Measurements from ENCODE around the gene HS3ST5.
"Not testable (repeated sequence)": the region's sequence is repeated elsewhere in the genome, so short reads cannot be mapped to it uniquely, and the experiment has no call there.

Gene HS3ST5

GRCh38 chr6:114080891-114081510 lies 261.8 kb downstream of the HS3ST5 start:
- H3K4me1 ChIP-seq (ENCODE audit: control insufficient read depth in 1 of 2, insufficient read depth in 1 of 2, low read depth in 1 of 2, low read length in 1 of 2), result no peaks in the 10 kb centered on the region
- TF ChIP-seq, protein P1, sequence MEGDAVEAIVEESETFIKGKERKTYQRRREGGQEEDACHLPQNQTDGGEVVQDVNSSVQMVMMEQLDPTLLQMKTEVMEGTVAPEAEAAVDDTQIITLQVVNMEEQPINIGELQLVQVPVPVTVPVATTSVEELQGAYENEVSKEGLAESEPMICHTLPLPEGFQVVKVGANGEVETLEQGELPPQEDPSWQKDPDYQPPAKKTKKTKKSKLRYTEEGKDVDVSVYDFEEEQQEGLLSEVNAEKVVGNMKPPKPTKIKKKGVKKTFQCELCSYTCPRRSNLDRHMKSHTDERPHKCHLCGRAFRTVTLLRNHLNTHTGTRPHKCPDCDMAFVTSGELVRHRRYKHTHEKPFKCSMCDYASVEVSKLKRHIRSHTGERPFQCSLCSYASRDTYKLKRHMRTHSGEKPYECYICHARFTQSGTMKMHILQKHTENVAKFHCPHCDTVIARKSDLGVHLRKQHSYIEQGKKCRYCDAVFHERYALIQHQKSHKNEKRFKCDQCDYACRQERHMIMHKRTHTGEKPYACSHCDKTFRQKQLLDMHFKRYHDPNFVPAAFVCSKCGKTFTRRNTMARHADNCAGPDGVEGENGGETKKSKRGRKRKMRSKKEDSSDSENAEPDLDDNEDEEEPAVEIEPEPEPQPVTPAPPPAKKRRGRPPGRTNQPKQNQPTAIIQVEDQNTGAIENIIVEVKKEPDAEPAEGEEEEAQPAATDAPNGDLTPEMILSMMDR (IDR thresholded peaks at IDR 0.05), result no peak
- H3K4me3 ChIP-seq (ENCODE audit: low read depth in 1 of 2, low read length in 1 of 2), result no peak overlapping the region
- no peak overlapping the region for H3K27ac ChIP-seq
- H3K9me3 ChIP-seq, result no peaks in the 10 kb centered on the region
- H3K27me3 ChIP-seq, result no peaks in the 10 kb centered on the region
- H3K36me3 ChIP-seq, result no peaks in the 10 kb centered on the region

DNA sequence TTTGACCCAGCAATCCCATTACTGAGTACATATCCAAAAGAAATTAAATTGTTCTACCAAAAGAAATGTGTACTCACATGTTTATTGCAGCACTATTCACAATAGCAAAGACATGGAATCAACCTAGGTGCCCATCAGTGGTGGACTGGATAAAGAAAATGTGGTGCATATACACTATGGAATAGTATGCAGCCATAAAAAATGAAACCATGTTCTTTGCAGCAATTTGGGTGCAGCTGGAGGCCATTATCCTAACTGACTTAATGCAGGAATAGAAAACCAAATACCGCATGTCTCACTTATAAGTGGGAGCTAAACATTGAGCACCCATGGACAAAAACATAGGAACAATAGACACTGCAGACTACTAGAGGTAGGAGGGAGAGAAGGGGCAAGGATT lies 262.4 kb downstream of the HS3ST5 start:
- H3K4me1 ChIP-seq (ENCODE audit: control insufficient read depth in 1 of 2, insufficient read depth in 1 of 2, low read depth in 1 of 2, low read length in 1 of 2); H3K4me3 ChIP-seq (ENCODE audit: low read depth in 1 of 2, low read length in 1 of 2); H3K36me3 ChIP-seq; H3K27me3 ChIP-seq; H3K9me3 ChIP-seq; H3K27ac ChIP-seq: not testable (repeated sequence)

DNA sequence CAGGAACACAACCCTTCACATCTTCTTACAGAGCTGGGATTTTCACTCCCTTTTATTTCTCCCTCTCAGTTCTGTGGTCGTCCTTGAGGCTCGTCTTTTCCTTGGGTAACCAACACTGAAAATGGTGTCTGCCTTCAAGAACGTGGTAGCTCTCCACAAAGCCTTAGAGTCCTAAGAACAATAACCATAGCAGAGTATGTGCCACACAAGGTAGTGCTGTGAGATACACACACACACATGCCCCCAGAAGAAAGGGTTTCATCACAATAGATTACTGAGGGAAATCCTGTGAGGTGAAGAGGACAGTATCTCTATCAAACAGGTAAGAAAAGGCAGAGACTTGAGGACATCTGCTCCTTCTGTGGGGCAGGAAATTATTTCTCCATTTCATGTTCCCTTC lies 267.0 kb downstream of the HS3ST5 start:
- Histone ChIP-seq H3K36me3 (no peaks in the 10 kb centered on the region), H3K27me3 (no peaks in the 10 kb centered on the region), H3K4me1 (ENCODE audit: control insufficient read depth in 1 of 2, insufficient read depth in 1 of 2, low read depth in 1 of 2, low read length in 1 of 2) (no peaks in the 10 kb centered on the region), H3K4me3 (ENCODE audit: low read depth in 1 of 2, low read length in 1 of 2) (no peak overlapping the region), H3K27ac (no peak overlapping the region), H3K9me3 (no peaks in the 10 kb centered on the region)
- TF ChIP-seq, protein P1 (IDR thresholded peaks at IDR 0.05), result no peak

- H3K36me3 ChIP-seq, result no peaks in the 10 kb centered on the region
- no peak overlapping the region for H3K27ac ChIP-seq
- no peaks in the 10 kb centered on the region for H3K9me3 ChIP-seq
- no peak overlapping the region for H3K4me3 ChIP-seq (ENCODE audit: low read depth in 1 of 2, low read length in 1 of 2)
- no peaks in the 10 kb centered on the region for H3K4me1 ChIP-seq (ENCODE audit: control insufficient read depth in 1 of 2, insufficient read depth in 1 of 2, low read depth in 1 of 2, low read length in 1 of 2)
- TF ChIP-seq, protein P1 (IDR thresholded peaks at IDR 0.05), result no peak
- no peaks in the 10 kb centered on the region for H3K27me3 ChIP-seq
These were observed 267.5 kb downstream of the HS3ST5 start for GRCh38 chr6:114075300-114075699.

DNA sequence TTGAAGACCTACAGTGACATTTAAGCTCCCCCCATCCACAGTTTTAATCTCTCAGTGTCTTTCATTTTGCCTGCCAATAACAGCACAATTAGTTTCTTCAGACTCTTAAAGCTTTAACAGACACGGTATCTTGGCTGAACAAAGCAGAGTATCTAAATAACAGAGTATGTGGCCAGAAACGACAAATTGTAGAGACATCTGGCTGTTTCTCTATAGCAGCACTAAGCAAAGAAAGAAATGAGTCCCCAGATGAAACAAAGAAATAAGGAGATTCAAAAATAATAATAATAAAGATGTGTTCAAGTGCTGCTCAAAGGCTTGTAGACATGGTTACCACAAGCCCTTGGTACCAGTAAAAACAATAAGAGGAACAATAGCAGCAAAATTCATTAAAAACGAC lies 274.1 kb downstream of the HS3ST5 start:
- Histone ChIP-seq H3K36me3 (no peaks in the 10 kb centered on the region), H3K27ac (no peak overlapping the region), H3K27me3 (no peaks in the 10 kb centered on the region), H3K9me3 (no peaks in the 10 kb centered on the region), H3K4me3 (ENCODE audit: low read depth in 1 of 2, low read length in 1 of 2) (no peak overlapping the region), H3K4me1 (ENCODE audit: control insufficient read depth in 1 of 2, insufficient read depth in 1 of 2, low read depth in 1 of 2, low read length in 1 of 2) (no peaks in the 10 kb centered on the region)
- TF ChIP-seq, protein P1 (IDR thresholded peaks at IDR 0.05), result no peak

DNA sequence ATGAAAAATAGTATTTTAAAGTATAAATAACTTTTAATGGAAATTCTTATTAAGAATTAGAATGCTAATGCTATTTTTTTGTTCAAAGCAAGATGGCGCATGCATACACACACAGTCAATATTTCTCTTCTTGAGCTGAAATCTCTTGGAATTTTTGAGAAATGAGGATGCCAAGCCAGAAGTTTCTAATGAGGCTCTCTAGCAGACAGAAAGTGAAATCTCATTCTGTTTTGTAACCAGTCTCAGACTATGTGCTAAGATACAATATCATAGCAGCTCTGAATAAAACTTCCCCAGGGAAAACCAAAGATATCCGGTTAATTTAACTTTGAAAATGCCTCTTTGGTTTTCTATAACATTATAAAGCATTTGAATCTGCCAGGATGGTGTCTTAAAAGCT lies 274.7 kb downstream of the HS3ST5 start:
- H3K4me3 ChIP-seq (ENCODE audit: low read depth in 1 of 2, low read length in 1 of 2), result no peak overlapping the region
- no peaks in the 10 kb centered on the region for H3K4me1 ChIP-seq (ENCODE audit: control insufficient read depth in 1 of 2, insufficient read depth in 1 of 2, low read depth in 1 of 2, low read length in 1 of 2)
- TF ChIP-seq, protein P1 (IDR thresholded peaks at IDR 0.05), result no peak
- H3K9me3 ChIP-seq, result no peaks in the 10 kb centered on the region
- H3K27me3 ChIP-seq, result no peaks in the 10 kb centered on the region
- no peaks in the 10 kb centered on the region for H3K36me3 ChIP-seq
- H3K27ac ChIP-seq, result no peak overlapping the region
